ENCODE measurements around the gene SBF1.

SBF1 gene

GRCh38 chr22:50465066-50465930 lies 9.5 kb downstream of the SBF1 start:
- no peak for DNase-seq (ENCODE audit: low read depth)

GRCh38 chr22:50464451-50464850 lies 10.4 kb downstream of the SBF1 start:
- no peak for DNase-seq (ENCODE audit: low read depth)

DNA sequence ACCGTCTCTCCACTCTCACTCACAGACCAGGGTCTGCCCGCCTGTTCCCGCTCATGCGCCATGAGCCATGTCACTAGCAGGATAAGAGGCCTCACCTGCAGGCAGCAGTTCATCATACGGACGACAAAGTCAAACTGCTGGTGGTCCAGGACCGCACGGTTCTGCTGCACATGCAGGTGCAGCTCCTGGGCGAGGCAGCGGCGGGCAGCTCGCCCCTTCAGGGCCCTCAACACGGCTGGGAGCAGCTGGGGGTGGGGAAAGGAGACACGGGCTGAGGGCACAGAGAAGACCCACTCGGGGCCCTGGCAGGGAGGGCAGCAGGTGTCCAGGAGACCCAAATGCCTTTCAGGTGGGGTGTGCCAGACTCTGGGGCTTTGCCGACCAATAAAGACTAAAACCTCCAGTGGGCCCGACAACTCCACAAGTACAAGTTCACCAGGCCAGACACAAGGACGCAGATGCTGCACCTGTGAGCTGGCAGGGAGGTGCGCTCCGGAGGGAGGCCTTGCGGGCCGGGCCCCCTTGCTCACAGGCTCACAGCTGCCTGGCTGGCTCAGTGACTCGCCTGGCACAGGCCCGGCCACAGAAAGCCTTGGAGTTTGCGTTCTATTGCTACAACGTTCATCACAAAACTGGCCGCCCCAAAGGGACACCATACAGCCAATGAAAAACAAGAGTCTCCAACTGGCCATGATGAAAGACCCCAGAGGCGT lies 11.5 kb downstream of the SBF1 start:
- no peak for DNase-seq (ENCODE audit: low read depth)

DNA sequence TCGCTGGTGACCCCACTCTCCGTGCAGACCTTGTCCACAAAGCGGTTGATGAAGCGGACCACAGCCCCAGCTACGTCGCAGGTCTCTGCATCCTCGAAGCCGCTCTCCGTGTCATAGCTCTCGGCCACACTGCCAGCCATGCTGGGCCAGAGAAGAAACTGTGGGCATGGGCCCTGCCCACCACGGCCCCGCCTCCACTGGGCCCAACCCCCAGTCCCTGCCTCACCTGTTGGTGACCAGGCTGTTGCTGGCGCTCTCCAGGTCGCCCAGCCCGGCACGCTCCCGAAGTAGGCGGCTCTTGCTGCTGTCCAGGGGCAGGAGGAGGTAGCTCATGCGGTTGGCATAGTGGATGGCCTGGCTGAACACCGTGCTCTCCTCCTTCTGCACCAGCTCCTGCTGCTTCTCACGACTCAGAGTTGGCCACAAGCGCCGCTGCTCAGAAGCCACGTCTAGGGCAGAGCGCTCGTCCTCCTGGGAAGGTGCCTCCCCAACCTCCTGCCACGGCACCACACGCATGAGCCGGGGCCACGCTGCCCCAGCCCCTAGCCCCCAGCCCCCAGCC lies 12.8 kb downstream of the SBF1 start:
- DNase-seq (ENCODE audit: low read depth) = no peak

GRCh38 chr22:50461536-50461935 lies 13.3 kb downstream of the SBF1 start:
- no peak for DNase-seq (ENCODE audit: low read depth)

GRCh38 chr22:50460938-50461337 lies 13.9 kb downstream of the SBF1 start:
- DNase-seq (ENCODE audit: low read depth) = no peak

GRCh38 chr22:50459496-50460140 lies 15.2 kb downstream of the SBF1 start:
- DNase-seq (ENCODE audit: low read depth) = no peak

DNA sequence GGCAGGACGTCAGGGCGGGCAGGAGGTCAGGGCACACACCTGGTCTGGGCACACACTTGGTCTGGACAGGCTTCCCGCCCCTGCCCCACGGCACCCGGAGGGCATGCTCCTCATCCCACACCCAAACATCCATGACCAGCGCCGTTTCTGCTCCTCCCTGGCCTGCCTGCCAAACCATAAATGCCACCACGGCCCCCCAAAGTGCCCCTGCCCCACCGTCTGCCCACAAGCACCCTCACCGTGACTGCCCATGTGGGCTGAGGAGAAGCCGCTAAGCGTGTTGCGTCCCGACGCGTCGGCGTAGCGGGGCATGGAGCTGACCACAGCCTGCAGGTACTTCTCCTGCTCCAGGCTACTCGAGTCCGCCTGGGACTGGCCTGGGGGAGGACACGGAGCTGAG lies 15.8 kb downstream of the SBF1 start:
- no peak for DNase-seq (ENCODE audit: low read depth)

DNA sequence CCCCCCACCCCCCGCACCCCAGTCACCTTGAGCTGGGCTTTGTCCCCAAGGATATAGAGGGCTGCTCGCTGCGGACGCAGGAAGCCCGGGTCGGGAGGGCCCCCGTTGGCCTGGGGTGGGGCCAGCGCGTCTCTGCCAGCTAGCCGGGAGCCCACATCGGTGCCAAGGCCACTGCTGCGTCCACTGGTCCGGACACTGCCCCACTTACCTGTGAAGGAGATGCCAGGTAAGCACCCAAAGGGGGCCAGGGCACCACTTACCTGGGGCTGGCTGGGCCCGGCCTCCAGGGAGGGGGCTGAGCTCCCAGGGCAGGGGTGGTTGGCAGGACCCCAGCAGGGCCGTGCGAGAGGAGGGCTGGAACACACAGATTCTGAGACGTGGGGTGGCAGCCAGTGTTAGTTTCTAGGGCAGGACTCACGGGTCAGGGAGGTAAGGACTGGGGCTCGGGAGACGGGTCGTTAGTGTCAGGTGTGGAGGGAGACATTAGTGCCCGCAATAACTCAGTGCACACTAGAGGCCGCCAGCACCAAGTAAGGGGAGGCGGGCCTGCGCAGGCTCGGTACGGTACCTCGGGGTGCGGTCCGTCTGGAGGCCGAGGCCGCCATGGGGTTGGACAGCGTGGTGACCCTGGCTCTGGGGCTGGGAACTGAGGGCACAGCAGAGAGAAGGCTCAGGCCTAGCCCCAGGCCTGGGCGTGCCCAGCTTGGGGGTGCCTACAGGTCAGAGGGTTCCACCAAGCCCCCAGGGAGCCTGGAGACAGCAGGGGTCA lies 18.2 kb downstream of the SBF1 start:
- DNase-seq (ENCODE audit: low read depth) = no peak

GRCh38 chr22:50456026-50456425 lies 18.8 kb downstream of the SBF1 start:
- no peak for DNase-seq (ENCODE audit: low read depth)

GRCh38 chr22:50455201-50455600 lies 19.6 kb downstream of the SBF1 start:
- no peak for DNase-seq (ENCODE audit: low read depth)

- no peak for DNase-seq (ENCODE audit: low read depth)
Measured at GRCh38 chr22:50454556-50455075, 20.2 kb downstream of the SBF1 start.

DNA sequence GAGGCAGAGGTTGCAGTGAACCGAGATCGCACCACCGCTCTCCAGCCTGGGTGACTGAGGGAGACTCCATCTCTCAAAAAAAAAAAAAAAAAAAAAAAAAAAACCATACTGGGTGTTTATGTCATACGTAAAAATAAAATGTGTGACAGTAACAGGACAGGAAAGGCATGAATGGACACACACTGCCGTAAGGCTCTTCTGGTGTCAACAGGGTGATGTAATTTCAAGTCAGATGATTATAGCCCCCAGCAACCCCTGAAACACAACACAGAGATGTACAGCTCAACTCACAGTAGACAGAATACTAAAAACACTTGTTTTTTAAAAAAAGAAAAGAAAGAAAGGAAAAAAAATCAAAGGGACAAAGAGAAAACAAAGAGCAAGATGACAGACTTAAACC lies 22.2 kb downstream of the SBF1 start:
- no peak for DNase-seq (ENCODE audit: low read depth)

DNA sequence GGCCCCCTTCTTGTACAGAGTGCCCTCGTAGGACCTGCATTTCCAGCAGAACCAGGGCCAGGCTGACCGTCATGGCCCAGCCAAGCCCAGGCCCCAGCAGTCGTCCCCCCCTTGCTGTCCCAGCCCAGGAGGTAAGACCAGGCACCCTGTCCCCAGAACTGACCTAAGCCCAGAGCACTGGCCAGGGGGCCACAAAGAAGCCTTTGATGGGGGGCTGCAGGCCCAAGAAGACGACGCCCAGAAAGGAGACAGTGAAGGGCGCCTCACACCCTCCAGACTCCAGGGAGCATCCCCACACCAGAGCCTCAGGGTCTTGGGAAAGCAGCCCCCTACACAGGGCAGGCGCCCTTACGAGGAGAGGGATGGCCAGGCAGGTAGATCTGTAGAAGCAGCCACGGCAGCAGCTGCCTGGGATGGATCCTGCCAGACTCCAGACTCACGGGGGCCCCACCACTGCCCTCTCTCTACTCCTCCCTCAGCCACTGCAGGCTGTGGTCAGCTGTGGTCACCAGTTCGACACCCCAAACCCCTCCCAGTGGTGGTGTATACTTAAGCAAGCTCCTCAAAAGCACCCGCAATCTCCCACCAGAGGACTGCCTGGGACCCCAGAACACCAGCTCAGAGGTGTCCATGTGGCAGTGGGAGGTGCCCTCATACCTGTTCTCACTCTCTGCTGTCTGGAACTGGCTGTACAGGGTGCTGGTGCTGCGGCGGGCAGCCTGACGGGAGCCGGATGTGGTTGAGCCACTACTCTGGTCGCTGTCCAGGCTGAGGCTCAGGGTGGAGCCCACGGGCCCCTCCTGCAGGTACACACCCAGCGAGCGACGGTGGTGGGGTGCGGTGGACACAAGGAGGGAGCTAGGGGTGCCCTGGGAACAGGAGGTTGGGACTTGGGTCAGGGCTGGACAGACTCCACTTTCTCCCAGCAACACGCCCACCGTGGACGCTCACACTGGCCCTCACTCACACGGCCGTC lies 27.0 kb downstream of the SBF1 start:
- DNase-seq (ENCODE audit: low read depth) = no peak

DNA sequence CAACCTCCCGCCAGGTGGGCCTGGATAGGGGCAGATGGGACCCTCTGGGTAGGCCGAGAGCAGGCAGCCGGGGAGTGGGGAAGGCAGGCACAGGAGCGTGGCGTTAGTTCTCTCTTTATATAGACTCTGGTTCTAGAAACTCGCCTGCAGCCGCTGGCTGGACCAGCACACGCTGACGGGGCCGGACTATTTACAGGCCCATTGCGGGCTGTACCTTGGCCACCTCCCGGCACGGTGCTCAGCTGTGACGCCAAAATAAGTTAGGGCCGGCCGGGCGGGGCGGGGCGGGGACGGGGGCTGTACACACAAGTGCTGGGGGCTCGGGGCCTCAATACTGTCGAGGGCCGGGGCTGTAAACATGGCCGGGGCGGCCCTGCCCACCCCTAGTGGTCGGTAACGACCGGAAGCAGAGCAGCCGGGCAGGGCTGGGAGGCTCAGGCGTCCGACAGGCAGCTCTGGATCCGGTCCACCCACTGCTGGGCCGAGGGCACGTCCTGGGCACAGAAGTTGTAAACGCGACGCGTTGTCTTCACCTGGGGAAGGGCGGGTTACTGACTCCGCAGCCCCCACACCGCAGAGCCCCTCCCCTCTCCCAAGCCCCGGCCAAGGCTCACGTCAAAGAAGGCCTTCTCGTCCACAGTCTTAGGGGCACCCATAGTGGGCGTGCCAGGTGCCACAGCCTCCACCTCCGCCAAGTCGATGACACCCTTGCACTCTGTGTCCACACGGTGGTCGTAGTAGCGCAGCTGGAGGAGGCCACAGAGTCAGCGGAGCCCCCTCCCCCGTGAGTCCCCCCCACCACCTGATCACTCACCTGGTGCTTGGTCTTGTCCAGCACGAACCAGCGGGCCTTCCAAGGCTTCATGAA lies 27.9 kb downstream of the SBF1 start:
- DNase-seq (ENCODE audit: low read depth) = no peak

- DNase-seq (ENCODE audit: low read depth) = no peak
Measured at GRCh38 chr22:50445880-50446707, 28.7 kb downstream of the SBF1 start.

- peak; percentile 9 for DNase-seq (ENCODE audit: low read depth)
Measured at GRCh38 chr22:50445071-50445879, 29.6 kb downstream of the SBF1 start.

DNA sequence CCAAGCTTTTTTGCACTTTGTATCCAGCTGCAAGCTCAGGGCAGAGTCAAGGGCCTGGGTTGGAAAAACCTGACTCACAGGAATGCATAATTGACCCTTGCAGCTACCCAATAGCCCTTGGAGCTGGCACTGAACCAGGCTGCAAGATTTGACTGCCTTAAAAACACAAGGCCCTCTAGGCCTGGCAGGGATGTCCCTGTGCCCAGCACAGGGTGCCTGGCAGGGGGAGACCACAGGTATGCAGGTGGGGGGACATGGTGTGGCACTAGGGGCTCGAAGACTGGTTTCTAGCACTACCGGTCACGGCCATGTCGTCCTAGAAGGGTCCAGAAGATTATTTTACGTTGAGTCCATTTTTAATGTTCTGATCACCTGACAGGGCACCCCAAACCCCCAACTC lies 30.2 kb downstream of the SBF1 start:
- no peak for DNase-seq (ENCODE audit: low read depth)

Measured in stimulated activated CD8-positive, alpha-beta memory T cell treated with anti-CD3 and anti-CD28 coated beads, Interleukin-15, amount 100 ng/mL, for 1 hour (primary cell).